Panc1 (cell line): ENCODE data around the gene HSD17B10. TPM values are rescaled to one million over a fixed set of nuclear protein-coding genes. Genes with fewer than 3 reads are reported as not detected.
A peak's percentile ranks its signal among the peaks of the same experiment; 100 is the strongest.

Experiments
- ATAC-seq: fragments of 200-7000 bp; cut with Tn5 transposase; 2 replicates; pipeline ENCODE4 v1.9.1; 2020; ENCODE audit warnings: mild to moderate bottlenecking, moderate library complexity
- Bru-seq: library from RNA; stranded (reverse); fragments of 400-500 nt; gene quantifications from one replicate; lab custom pipeline; 2021; lab: Mats Ljungman, UMichigan
- BruChase-seq, 2 experiments: library from RNA; stranded (reverse); fragments of 400-500 nt; gene quantifications; one replicate each; lab custom pipeline; 2021; lab: Mats Ljungman, UMichigan
- BruUV-seq: library from RNA; stranded (reverse); fragments of 400-500 nt; replicated peaks from 2 replicates; lab custom pipeline; 2021; lab: Mats Ljungman, UMichigan
- CTCF ChIA-PET: fragments of 300-600 bp; sonication (Branson Sonifier 250); formaldehyde crosslinking; loops from one replicate; lab custom pipeline; 2022; ENCODE audit warnings: antibody characterized with exemption; lab: Charles Lee
- POLR2A ChIA-PET: fragments of 300-600 bp; sonication (Branson Sonifier 250); formaldehyde crosslinking; loops from one replicate; lab custom pipeline; 2022; ENCODE audit warnings: antibody characterized with exemption; lab: Charles Lee
- DNase-seq: peaks from one replicate; pipeline ENCODE4 v3.0.0-alpha.2; 2010; ENCODE audit warnings: low read depth, low spot score
- H3K27ac ChIP-seq: 2 replicates; pipeline ENCODE4 v1.5.1; 2011; ENCODE audit warnings: mild to moderate bottlenecking, low read length, inconsistent platforms
- H3K27me3 ChIP-seq: fragments of 200-500 bp; sonication (Bioruptor generic); 2 replicates; pipeline ENCODE4 v1.6.0; 2014; ENCODE audit warnings: low read length, inconsistent platforms; ENCODE audit not compliant: control insufficient read depth, insufficient read depth
- H3K36me3 ChIP-seq: fragments of 200-500 bp; sonication (Bioruptor generic); 2 replicates; pipeline ENCODE4 v1.5.1; 2014; ENCODE audit warnings: inconsistent platforms, mild to moderate bottlenecking, low read length, moderate library complexity; ENCODE audit not compliant: control insufficient read depth, insufficient read depth
- H3K4me1 ChIP-seq: 2 replicates; pipeline ENCODE4 v1.5.1; 2011; ENCODE audit warnings: inconsistent platforms, mild to moderate bottlenecking, low read length, moderate library complexity; ENCODE audit not compliant: control insufficient read depth, insufficient read depth
- H3K4me3 ChIP-seq, 2 experiments: 2 replicates each; pipeline ENCODE4 v1.5.1; 2011 to 2012; ENCODE audit warnings: low read depth in 2 of 2, low read length in 2 of 2, mild to moderate bottlenecking in 2 of 2, inconsistent platforms in 1 of 2, moderate library complexity in 1 of 2
- H3K9me3 ChIP-seq: fragments of 200-500 bp; sonication (Bioruptor generic); 2 replicates; pipeline ENCODE4 v1.5.1; 2014; ENCODE audit warnings: low read depth, mild to moderate bottlenecking, inconsistent platforms, low read length, moderate library complexity; ENCODE audit not compliant: control insufficient read depth, insufficient read depth
- POLR2AphosphoS5 ChIP-seq: IDR thresholded peaks from 2 replicates; pipeline ENCODE4 v1.6.1; 2012; ENCODE audit warnings: mild to moderate bottlenecking, low read depth, low read length, moderate library complexity
- SIN3A ChIP-seq: IDR thresholded peaks from 2 replicates; pipeline ENCODE4 v1.6.1; 2012; ENCODE audit warnings: low read depth, mild to moderate bottlenecking, low read length, moderate library complexity, borderline replicate concordance; ENCODE audit not compliant: insufficient read depth
- TCF7L2 ChIP-seq: IDR thresholded peaks from 2 replicates; pipeline ENCODE4 v1.6.1; 2011; ENCODE audit warnings: mild to moderate bottlenecking, low read depth, low read length, inconsistent platforms
- in situ Hi-C: cut with HindIII; loops from 2 replicates; pipeline ENCODE4 v1.10.0; 2016; ENCODE audit warnings: low sequenced_read_pairs, low pct_unique_long_range_greater_than_20kb
- intact Hi-C: fragments of 100-400 bp; cut with micrococcal nuclease; formaldehyde crosslinking; loops from one replicate; pipeline ENCODE4 v1.10.0; 2022; ENCODE audit not compliant: unreplicated experiment
- long read RNA-seq: library from polyadenylated mRNA; unstranded; transcript quantifications from one replicate; pipeline ENCODE4 v2.0.0, GENCODE V29; 2021; ENCODE audit not compliant: unreplicated experiment
- polyA plus RNA-seq: library from polyadenylated mRNA; unstranded; fragments of >200 nt; gene quantifications from one replicate; pipeline ENCODE4 v1.2.1, GENCODE V29; 2012; ENCODE audit warnings: missing spikeins; ENCODE audit not compliant: insufficient read length
- total RNA-seq: library from RNA; stranded (reverse); gene quantifications from one replicate; pipeline ENCODE4 v1.2.1, GENCODE V29; 2021; ENCODE audit not compliant: unreplicated experiment
- TF ChIP-seq, protein P1 (sequence below): fragments of 450-650 bp; IDR thresholded peaks from 2 replicates; pipeline ENCODE4 v1.5.1; 2017; ENCODE audit warnings: mild to moderate bottlenecking
- TF ChIP-seq, protein P2 (sequence below), 2 experiments: IDR thresholded peaks; 2 replicates each; pipeline ENCODE4 v1.6.1; 2011 to 2012; ENCODE audit warnings: low read depth in 2 of 2, control low read depth in 1 of 2, low read length in 1 of 2, mild to moderate bottlenecking in 1 of 2, moderate library complexity in 1 of 2; ENCODE audit not compliant: insufficient read depth in 1 of 2

The HSD17B10 gene
- total RNA-seq, result 216 TPM
- 315 TPM for polyA plus RNA-seq
- percentile 84 among the genes with signal in this experiment for Bru-seq, nascent RNA
- percentile 83 among the genes with signal in this experiment for BruChase-seq, experiment 1, labeled RNA remaining after a 2-hour chase
- BruChase-seq, experiment 2, labeled RNA remaining after a 6-hour chase, result percentile 92 among the genes with signal in this experiment
- long read RNA-seq, transcript HSD17B10-201 (6 exons, 960 nt), result major isoform, 69 of 123 reads
- long read RNA-seq, partial matches to known transcripts, result 45 of 123 reads
- long read RNA-seq, other reads (novel, unspliced or antisense), result 5 of 123 reads

DNA sequence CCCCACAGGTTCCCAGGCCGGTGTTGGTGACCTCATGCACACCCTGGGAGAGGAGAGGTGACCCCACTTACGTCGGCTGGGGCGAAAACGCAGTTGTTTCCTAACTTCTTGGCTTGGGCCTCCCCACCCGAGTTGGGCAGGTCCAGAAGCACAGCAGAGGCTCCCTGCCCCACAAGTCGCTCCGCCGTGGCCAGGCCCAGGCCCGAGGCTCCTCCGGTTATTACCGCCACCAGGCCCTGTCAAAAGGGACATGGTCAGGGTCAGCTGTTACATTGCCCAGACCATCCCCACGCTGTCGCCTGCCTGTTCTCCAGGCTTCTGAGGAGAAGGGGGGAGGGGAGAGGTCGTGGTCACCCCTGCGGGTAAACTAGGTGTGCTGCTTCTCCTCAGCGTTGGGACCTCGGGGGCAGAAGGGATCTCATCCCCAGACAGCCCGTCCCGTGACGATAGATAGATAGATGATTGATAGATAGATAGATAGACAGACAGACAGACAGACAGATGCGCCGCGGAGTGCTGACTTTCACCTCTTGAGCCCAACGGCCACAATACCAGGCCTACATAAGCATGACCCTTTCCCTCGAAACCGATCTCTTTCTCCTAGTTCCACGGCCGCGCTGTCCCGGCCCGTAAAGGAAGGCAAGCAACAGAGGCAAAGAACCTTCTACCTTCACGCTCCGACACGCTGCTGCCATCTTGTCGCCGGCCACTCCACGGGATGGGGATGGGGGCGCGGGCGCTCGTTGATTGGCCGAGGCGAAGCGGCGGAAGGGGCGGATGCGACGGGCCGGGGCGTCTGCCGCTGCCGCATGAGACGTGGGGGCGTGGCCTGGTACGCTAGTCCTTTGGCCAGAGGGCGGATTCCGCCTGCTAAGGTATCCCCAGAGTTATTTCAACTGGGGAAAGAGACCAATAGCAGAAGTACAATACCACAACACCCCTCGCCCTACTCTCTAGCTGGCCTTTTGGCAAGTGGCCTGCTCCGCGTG lies at the start of gene HSD17B10:
Gene HSD17B10, minus strand, starts transcription at position 720 of the 989 bp plus-strand sequence. Its CDS starts 25 bp downstream, at position 695.
- no peaks in the 10 kb centered on the region for H3K27me3 ChIP-seq
- POLR2A ChIA-PET, result no interaction called here
- peaks cover 4% of the 10 kb centered on the region; the same call in 1 of the 2 replicates for H3K4me1 ChIP-seq
- DNase-seq (no peak), ATAC-seq (peak; percentile 99)
- no peaks in the 10 kb centered on the region; the same call in 1 of the 2 replicates for H3K36me3 ChIP-seq
- H3K4me3 ChIP-seq, result peak within 1 kb of the TSS; percentile 92 to 93
- TF ChIP-seq, protein P1, sequence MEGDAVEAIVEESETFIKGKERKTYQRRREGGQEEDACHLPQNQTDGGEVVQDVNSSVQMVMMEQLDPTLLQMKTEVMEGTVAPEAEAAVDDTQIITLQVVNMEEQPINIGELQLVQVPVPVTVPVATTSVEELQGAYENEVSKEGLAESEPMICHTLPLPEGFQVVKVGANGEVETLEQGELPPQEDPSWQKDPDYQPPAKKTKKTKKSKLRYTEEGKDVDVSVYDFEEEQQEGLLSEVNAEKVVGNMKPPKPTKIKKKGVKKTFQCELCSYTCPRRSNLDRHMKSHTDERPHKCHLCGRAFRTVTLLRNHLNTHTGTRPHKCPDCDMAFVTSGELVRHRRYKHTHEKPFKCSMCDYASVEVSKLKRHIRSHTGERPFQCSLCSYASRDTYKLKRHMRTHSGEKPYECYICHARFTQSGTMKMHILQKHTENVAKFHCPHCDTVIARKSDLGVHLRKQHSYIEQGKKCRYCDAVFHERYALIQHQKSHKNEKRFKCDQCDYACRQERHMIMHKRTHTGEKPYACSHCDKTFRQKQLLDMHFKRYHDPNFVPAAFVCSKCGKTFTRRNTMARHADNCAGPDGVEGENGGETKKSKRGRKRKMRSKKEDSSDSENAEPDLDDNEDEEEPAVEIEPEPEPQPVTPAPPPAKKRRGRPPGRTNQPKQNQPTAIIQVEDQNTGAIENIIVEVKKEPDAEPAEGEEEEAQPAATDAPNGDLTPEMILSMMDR, result no peak
- TF ChIP-seq TCF7L2 (no peak), SIN3A (no peak), POLR2AphosphoS5 (peak; percentile 43; the same call in 1 of the 2 replicates)
- CTCF ChIA-PET, result interaction anchor here (0.5 kb wide), 1 partner anchor 102 kb away, joined by 3 read pairs; no protein-coding TSS in a partner anchor
- H3K9me3 ChIP-seq, result no peaks in the 10 kb centered on the region
- intact Hi-C loops (loop anchor here (2.0 kb wide), 1 partner anchor 117 kb away; no protein-coding TSS in a partner anchor), in situ Hi-C loops (no loop called here)
- H3K27ac ChIP-seq, result peak within 1 kb of the TSS; percentile 93
- BruUV-seq, result no TSS peak

DNA sequence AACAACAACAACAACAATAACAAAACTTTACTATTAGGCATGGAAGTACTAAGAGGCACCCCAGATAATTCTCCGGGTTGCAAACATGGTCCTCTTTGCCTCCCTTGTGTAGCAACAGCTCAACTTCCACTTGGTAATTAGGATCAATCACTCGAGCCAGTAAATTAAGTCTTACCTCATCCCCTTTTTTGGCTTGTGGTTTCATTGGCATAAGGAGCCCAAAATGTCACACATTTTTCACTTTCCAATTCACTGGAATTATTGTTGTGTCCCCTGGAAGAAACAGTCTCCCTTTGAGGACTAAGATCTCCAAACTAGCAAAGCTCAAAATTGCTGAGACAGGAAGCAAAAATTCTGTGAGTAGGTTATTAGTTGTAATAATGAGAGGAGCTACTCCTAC lies 49.2 kb upstream of the HSD17B10 start:
- Histone ChIP-seq H3K27ac (no peak overlapping the region), H3K9me3 (no peaks in the 10 kb centered on the region), H3K4me3 (no peak overlapping the region), H3K36me3 (no peaks in the 10 kb centered on the region), H3K4me1 (no peaks in the 10 kb centered on the region), H3K27me3 (no peaks in the 10 kb centered on the region)
- ChIA-PET CTCF (no interaction called here), POLR2A (no interaction called here)
- BruUV-seq, result no TSS peak
- in situ Hi-C loops (no loop called here), intact Hi-C loops (no loop called here)
- DNase-seq, result no peak
- TF ChIP-seq, protein P2, sequence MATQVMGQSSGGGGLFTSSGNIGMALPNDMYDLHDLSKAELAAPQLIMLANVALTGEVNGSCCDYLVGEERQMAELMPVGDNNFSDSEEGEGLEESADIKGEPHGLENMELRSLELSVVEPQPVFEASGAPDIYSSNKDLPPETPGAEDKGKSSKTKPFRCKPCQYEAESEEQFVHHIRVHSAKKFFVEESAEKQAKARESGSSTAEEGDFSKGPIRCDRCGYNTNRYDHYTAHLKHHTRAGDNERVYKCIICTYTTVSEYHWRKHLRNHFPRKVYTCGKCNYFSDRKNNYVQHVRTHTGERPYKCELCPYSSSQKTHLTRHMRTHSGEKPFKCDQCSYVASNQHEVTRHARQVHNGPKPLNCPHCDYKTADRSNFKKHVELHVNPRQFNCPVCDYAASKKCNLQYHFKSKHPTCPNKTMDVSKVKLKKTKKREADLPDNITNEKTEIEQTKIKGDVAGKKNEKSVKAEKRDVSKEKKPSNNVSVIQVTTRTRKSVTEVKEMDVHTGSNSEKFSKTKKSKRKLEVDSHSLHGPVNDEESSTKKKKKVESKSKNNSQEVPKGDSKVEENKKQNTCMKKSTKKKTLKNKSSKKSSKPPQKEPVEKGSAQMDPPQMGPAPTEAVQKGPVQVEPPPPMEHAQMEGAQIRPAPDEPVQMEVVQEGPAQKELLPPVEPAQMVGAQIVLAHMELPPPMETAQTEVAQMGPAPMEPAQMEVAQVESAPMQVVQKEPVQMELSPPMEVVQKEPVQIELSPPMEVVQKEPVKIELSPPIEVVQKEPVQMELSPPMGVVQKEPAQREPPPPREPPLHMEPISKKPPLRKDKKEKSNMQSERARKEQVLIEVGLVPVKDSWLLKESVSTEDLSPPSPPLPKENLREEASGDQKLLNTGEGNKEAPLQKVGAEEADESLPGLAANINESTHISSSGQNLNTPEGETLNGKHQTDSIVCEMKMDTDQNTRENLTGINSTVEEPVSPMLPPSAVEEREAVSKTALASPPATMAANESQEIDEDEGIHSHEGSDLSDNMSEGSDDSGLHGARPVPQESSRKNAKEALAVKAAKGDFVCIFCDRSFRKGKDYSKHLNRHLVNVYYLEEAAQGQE (IDR thresholded peaks at IDR 0.05; ENCODE audit: insufficient read depth in 1 of 2, low read depth in 2 of 2, low read length in 1 of 2), result no peak
- no peak for TF ChIP-seq SIN3A
- no peak for TF ChIP-seq TCF7L2
- TF ChIP-seq POLR2AphosphoS5, result no peak
- TF ChIP-seq, protein P1, result no peak
- no peak for ATAC-seq
